H1 (cell line): ENCODE results near the gene CCDC183. TPM values are rescaled to one million over a fixed set of nuclear protein-coding genes. Genes with fewer than 3 reads are reported as not detected.

Source experiments
- CTCF ChIA-PET: fragments of 300-600 bp; sonication (Branson Sonifier 250); formaldehyde crosslinking; loops from one replicate; lab custom pipeline; 2021; ENCODE audit not compliant: partially characterized antibody; lab: Charles Lee
- POLR2A ChIA-PET: fragments of 300-600 bp; sonication (Branson Sonifier 250); formaldehyde crosslinking; loops from one replicate; lab custom pipeline; 2021; ENCODE audit warnings: inconsistent platforms; ENCODE audit not compliant: partially characterized antibody; lab: Charles Lee
- DNase-seq, 2 experiments: peaks; one replicate each; pipeline versions ENCODE4 v3.0.0 to v3.0.0-alpha.2; 2010 to 2022; ENCODE audit warnings: low spot score in 2 of 2, low read depth in 1 of 2, mixed read lengths in 1 of 2
- FAIRE-seq: peaks from 2 replicates; lab custom pipeline; 2011; peaks lifted over from hg19 to GRCh38; lab: Jason Lieb, UNC
- H2AFZ ChIP-seq: 2 replicates; pipeline ENCODE4 v1.8.1; 2012; ENCODE audit warnings: low read length, inconsistent platforms
- H2AK5ac ChIP-seq: 2 replicates; pipeline ENCODE4 v1.6.1; 2013; ENCODE audit warnings: low read depth, low read length
- H2BK120ac ChIP-seq: replicated peaks from 2 replicates; pipeline ENCODE3; 2013; ENCODE audit warnings: low read depth, low read length, inconsistent platforms
- H2BK12ac ChIP-seq: 2 replicates; pipeline ENCODE4 v1.6.1; 2013; ENCODE audit warnings: low read depth, low read length
- H2BK15ac ChIP-seq: 2 replicates; pipeline ENCODE4 v1.6.1; 2013; ENCODE audit warnings: low read length
- H2BK20ac ChIP-seq: 2 replicates; pipeline ENCODE4 v1.6.1; 2013; ENCODE audit warnings: low read length
- H2BK5ac ChIP-seq: 2 replicates; pipeline ENCODE4 v1.6.1; 2013; ENCODE audit warnings: low read depth, low read length
- H3K14ac ChIP-seq: 2 replicates; pipeline ENCODE4 v1.6.1; 2013; ENCODE audit warnings: inconsistent platforms; ENCODE audit not compliant: insufficient read length
- H3K18ac ChIP-seq: 2 replicates; pipeline ENCODE4 v1.6.1; 2013; ENCODE audit warnings: low read length; ENCODE audit errors: extremely low read depth
- H3K23ac ChIP-seq: 2 replicates; pipeline ENCODE4 v1.6.1; 2013; ENCODE audit warnings: inconsistent platforms; ENCODE audit not compliant: insufficient read length
- H3K23me2 ChIP-seq: 2 replicates; pipeline ENCODE4 v1.6.1; 2013; ENCODE audit warnings: low read depth, low read length
- H3K27ac ChIP-seq: 2 replicates; pipeline ENCODE4 v1.6.1; 2011; ENCODE audit warnings: low read depth, low read length, inconsistent platforms
- H3K27me3 ChIP-seq, 4 experiments: replicated peaks in 1 of 4; 1 replicate in 1 of 4; 2 replicates in 3 of 4; pipeline versions ENCODE4 v1.6.1 to v1.8.1; 2011 to 2013; ENCODE audit warnings: low read length in 3 of 4, mild to moderate bottlenecking in 3 of 4, inconsistent platforms in 2 of 4, mixed read lengths in 2 of 4, moderate library complexity in 1 of 4; ENCODE audit not compliant: control insufficient read depth in 3 of 4, insufficient read depth in 3 of 4; ENCODE audit errors: extremely low read depth in 1 of 4
- H3K36me3 ChIP-seq, 4 experiments: 2 replicates each; pipeline versions ENCODE4 v1.6.1 to v1.8.1; 2011 to 2013; ENCODE audit warnings: mild to moderate bottlenecking in 4 of 4, low read length in 3 of 4, moderate library complexity in 2 of 4, control low read depth in 1 of 4, inconsistent platforms in 1 of 4; ENCODE audit not compliant: insufficient read depth in 4 of 4, control insufficient read depth in 2 of 4
- H3K4ac ChIP-seq: replicated peaks from 2 replicates; pipeline ENCODE3; 2013; ENCODE audit warnings: low read length, low read depth, mixed read lengths, inconsistent platforms; ENCODE audit not compliant: insufficient read length
- H3K4me1 ChIP-seq, 4 experiments: replicated peaks in 1 of 4; 1 replicate in 1 of 4; 2 replicates in 3 of 4; pipeline versions ENCODE4 v1.6.1 to v1.8.1; 2011 to 2013; ENCODE audit warnings: low read length in 3 of 4, inconsistent platforms in 2 of 4, mixed read lengths in 1 of 4; ENCODE audit not compliant: insufficient read depth in 4 of 4, control insufficient read depth in 3 of 4
- H3K4me2 ChIP-seq, 2 experiments: 2 replicates each; pipeline versions ENCODE4 v1.6.1 to v1.8.1; 2011 to 2013; ENCODE audit warnings: low read depth in 2 of 2, low read length in 2 of 2, control low read depth in 1 of 2, inconsistent platforms in 1 of 2, mild to moderate bottlenecking in 1 of 2; ENCODE audit not compliant: insufficient read depth in 1 of 2
- H3K4me3 ChIP-seq, 4 experiments: fragments of 200-600, 300-600 bp in 1 of 4; sonication (generic), shearing (Covaris generic), sonication (Bioruptor Twin) in 1 of 4; 2 replicates each; pipeline versions ENCODE4 v1.5.1 to v1.8.1; 2011 to 2016; ENCODE audit warnings: low read length in 4 of 4, low read depth in 3 of 4, control low read depth in 2 of 4, inconsistent platforms in 2 of 4, mild to moderate bottlenecking in 2 of 4, mixed read lengths in 1 of 4, moderate library complexity in 1 of 4; ENCODE audit not compliant: insufficient read depth in 2 of 4; ENCODE audit errors: extremely low read depth in 1 of 4
- H3K56ac ChIP-seq: replicated peaks from 2 replicates; pipeline ENCODE3; 2013; ENCODE audit warnings: low read depth, mild to moderate bottlenecking, mixed read lengths, low read length, inconsistent platforms; ENCODE audit not compliant: insufficient read length
- H3K79me1 ChIP-seq: 2 replicates; pipeline ENCODE4 v1.6.1; 2013; ENCODE audit warnings: low read depth, low read length, control low read depth
- H3K79me2 ChIP-seq, 2 experiments: 2 replicates each; pipeline versions ENCODE4 v1.6.1 to v1.8.1; 2012 to 2013; ENCODE audit warnings: low read length in 2 of 2, mild to moderate bottlenecking in 2 of 2, inconsistent platforms in 1 of 2; ENCODE audit not compliant: insufficient read depth in 2 of 2, control insufficient read depth in 1 of 2
- H3K9ac ChIP-seq, 4 experiments: replicated peaks in 1 of 4; 1 replicate in 1 of 4; 2 replicates in 3 of 4; pipeline versions ENCODE4 v1.6.1 to v1.8.1; 2011 to 2013; ENCODE audit warnings: low read depth in 3 of 4, low read length in 3 of 4, control low read depth in 2 of 4, mild to moderate bottlenecking in 2 of 4, moderate library complexity in 2 of 4, inconsistent platforms in 1 of 4; ENCODE audit errors: extremely low read depth in 1 of 4
- H3K9me3 ChIP-seq, 2 experiments: 2 replicates each; pipeline versions ENCODE4 v1.6.1 to v1.8.1; 2012 to 2013; ENCODE audit warnings: mild to moderate bottlenecking in 2 of 2, moderate library complexity in 2 of 2, control low read depth in 1 of 2, inconsistent platforms in 1 of 2, low read depth in 1 of 2, low read length in 1 of 2, mixed read lengths in 1 of 2; ENCODE audit not compliant: insufficient read depth in 2 of 2
- H4K20me1 ChIP-seq, 2 experiments: replicated peaks in 1 of 2; 2 replicates each; pipeline versions ENCODE3 to v1.8.1; 2011 to 2013; ENCODE audit warnings: inconsistent platforms in 2 of 2, low read length in 2 of 2, mild to moderate bottlenecking in 1 of 2; ENCODE audit not compliant: insufficient read depth in 2 of 2, control insufficient read depth in 1 of 2
- H4K5ac ChIP-seq: 2 replicates; pipeline ENCODE4 v1.6.1; 2013; ENCODE audit warnings: low read length, low read depth, mixed read lengths, inconsistent platforms; ENCODE audit not compliant: insufficient read length
- H4K8ac ChIP-seq: 2 replicates; pipeline ENCODE4 v1.8.0; 2013; ENCODE audit warnings: mild to moderate bottlenecking, moderate library complexity, low read length, inconsistent platforms; ENCODE audit not compliant: insufficient read depth; ENCODE audit errors: extremely low read depth
- H4K91ac ChIP-seq: replicated peaks from 2 replicates; pipeline ENCODE3; 2013; ENCODE audit warnings: low read length, mixed read lengths, inconsistent platforms; ENCODE audit not compliant: insufficient read length
- BCL11A ChIP-seq, 2 experiments: IDR thresholded peaks; one replicate each; pipeline ENCODE4 v1.6.1; 2011; ENCODE audit warnings: low read depth in 2 of 2, low read length in 2 of 2, mild to moderate bottlenecking in 2 of 2
- BRCA1 ChIP-seq: IDR thresholded peaks from 2 replicates; pipeline ENCODE4 v1.6.1; 2012; ENCODE audit warnings: low read depth, low read length, improper control_type of control experiment
- CBX8 ChIP-seq: fragments of 300-800, 300-1000 bp; sonication (generic); IDR thresholded peaks from 2 replicates; pipeline ENCODE4 v1.7.1; 2016; ENCODE audit warnings: low read depth, low read length, borderline replicate concordance
- EP300 ChIP-seq, 2 experiments: IDR thresholded peaks; 1 replicate in 1 of 2; 2 replicates in 1 of 2; pipeline ENCODE4 v1.6.1; 2011 to 2012; ENCODE audit warnings: low read depth in 2 of 2, low read length in 2 of 2, mild to moderate bottlenecking in 2 of 2, borderline replicate concordance in 1 of 2, inconsistent platforms in 1 of 2, moderate library complexity in 1 of 2
- GABPA ChIP-seq: IDR thresholded peaks from 2 replicates; pipeline ENCODE4 v1.6.1; 2011; ENCODE audit warnings: mild to moderate bottlenecking, low read length, moderate library complexity, borderline replicate concordance; ENCODE audit not compliant: insufficient read depth
- KDM4A ChIP-seq: IDR thresholded peaks from one replicate; pipeline ENCODE4 v1.7.1; 2012; ENCODE audit warnings: low read depth, mild to moderate bottlenecking, moderate library complexity, low read length, inconsistent platforms; ENCODE audit not compliant: severe bottlenecking
- KDM5A ChIP-seq: fragments of 200-600 bp; IDR thresholded peaks from 2 replicates; pipeline ENCODE4 v1.7.1; 2012; ENCODE audit warnings: mild to moderate bottlenecking, low read length, inconsistent platforms, mixed read lengths
- NRF1 ChIP-seq: IDR thresholded peaks from 2 replicates; pipeline ENCODE4 v1.6.1; 2011; ENCODE audit warnings: mild to moderate bottlenecking, low read depth, low read length, improper control_type of control experiment
- SIX5 ChIP-seq: IDR thresholded peaks from 2 replicates; pipeline ENCODE4 v1.6.1; 2011; ENCODE audit warnings: mild to moderate bottlenecking, low read depth, low read length
- TAF1 ChIP-seq: IDR thresholded peaks from 2 replicates; pipeline ENCODE4 v1.6.1; 2011; ENCODE audit warnings: mild to moderate bottlenecking, low read depth, low read length
- WGBS, 2 experiments: shearing (Covaris generic) in 1 of 2; methylation state at CpG; one replicate each; pipeline versions ENCODE4 v1.1.6 to v1.1.7; 2013 to 2015; ENCODE audit warnings: low lambda C conversion rate in 2 of 2, mixed read lengths in 2 of 2, inconsistent platforms in 1 of 2, low coverage in 1 of 2, missing lambda C conversion rate in 1 of 2; ENCODE audit not compliant: insufficient replicate concordance in 2 of 2, insufficient coverage in 1 of 2, insufficient read length in 1 of 2; ENCODE audit errors: extremely low coverage in 1 of 2, missing lambda C conversion rate in 1 of 2; 5-methylcytosine and 5-hydroxymethylcytosine counted together
- polyA plus RNA-seq, 7 experiments: library from polyadenylated mRNA; depleted of rRNA in 3 of 7; stranded (reverse) in 5 of 7; unstranded in 2 of 7; fragments of >200 nt in 5 of 7; fragments of 200-250 nt in 2 of 7; gene quantifications; 1 replicate in 5 of 7; 2 replicates in 1 of 7; 4 replicates in 1 of 7; pipeline versions ENCODE4 v1.2.1 to v1.2.3, GENCODE V29; 2011 to 2013; ENCODE audit warnings: missing spikeins in 2 of 7, mixed read lengths in 2 of 7
- total RNA-seq: library from RNA; stranded (reverse); fragmentation: NEBNext Ultra II Directional; extraction: Animal tissue kit (Norgen Biotek cat#: 25700); gene quantifications from 2 replicates; pipeline ENCODE4 v1.2.1, GENCODE V29; 2021
- TF ChIP-seq, protein P1 (sequence below): IDR thresholded peaks from 2 replicates; pipeline ENCODE4 v1.6.1; 2011; ENCODE audit warnings: low read length, improper control_type of control experiment

Gene CCDC183
- total and polyA plus RNA-seq, 2 of the 8 experiments (the other 6 are each of a cell fraction or from before 2014, with no cell fraction given) = 0.51 to 1.6 TPM

- Histone ChIP-seq H3K4me2 (no peak overlapping the region), H4K5ac (no peak overlapping the region), H4K91ac (no peak overlapping the region), H3K23ac (no peak overlapping the region), H3K56ac (no peak overlapping the region), H3K14ac (no peak overlapping the region), H3K18ac (no peak overlapping the region), H2BK15ac (no peak overlapping the region), H3K36me3 (peaks cover 0 to 3% (median 0%) of the 10 kb centered on the region in 4 experiments; a peak in 2 of 8 replicates), H2AK5ac (no peak overlapping the region), H3K4me3 (no peak overlapping the region), H3K4ac (no peak overlapping the region), H4K20me1 (peaks cover under 1 to 7% of the 10 kb centered on the region in 2 experiments), H2BK120ac (no peak overlapping the region), H2BK20ac (no peak overlapping the region), H3K79me1 (no peaks in the 10 kb centered on the region), H3K27me3 (peaks cover 0 to 19% (median 9%) of the 10 kb centered on the region in 4 experiments; a peak in 5 of 7 replicates), H4K8ac (no peak overlapping the region), H2BK5ac (no peak overlapping the region), H2AFZ (no peak overlapping the region), H3K27ac (no peak overlapping the region), H3K23me2 (peaks cover 21% of the 10 kb centered on the region; the same call in 1 of the 2 replicates), H3K9ac (no peak overlapping the region), H3K79me2 (peaks cover 4 to 14% of the 10 kb centered on the region in 2 experiments), H3K4me1 (peaks cover 0 to 18% (median 11%) of the 10 kb centered on the region in 4 experiments; a peak in 6 of 7 replicates), H3K9me3 (no peaks in the 10 kb centered on the region), H2BK12ac (no peak overlapping the region)
- CTCF ChIA-PET = interaction anchor here (0.5 to 5.2 kb wide), 9 partner anchors 25 to 266 kb away, joined by 3 to 35 read pairs (median 4); partner anchors contain the start of genes AJM1 and SAPCD2
- DNase-seq (no peak), FAIRE-seq (no peak)
- 89% methylated on average over 20 of the region's 20 CpGs; no CpG with 5 or more reads in 1 of the 2 experiments for WGBS, 2 experiments
- POLR2A ChIA-PET = interaction anchor here (1.1 to 7.8 kb wide), 3 partner anchors 8 to 37 kb away, joined by 3 to 96 read pairs (median 3); partner anchors contain the start of gene AJM1
- TF ChIP-seq GABPA (no peak), KDM5A (no peak), BCL11A (IDR thresholded peaks at IDR 0.05; ENCODE audit: low read depth in 2 of 2, low read length in 2 of 2) (no peak), KDM4A (no peak), EP300 (IDR thresholded peaks at IDR 0.05; ENCODE audit: borderline replicate concordance in 1 of 2, low read depth in 2 of 2, low read length in 2 of 2) (no peak), NRF1 (no peak), TAF1 (no peak), CBX8 (no peak), BRCA1 (no peak), SIX5 (no peak)
- TF ChIP-seq, protein P1, sequence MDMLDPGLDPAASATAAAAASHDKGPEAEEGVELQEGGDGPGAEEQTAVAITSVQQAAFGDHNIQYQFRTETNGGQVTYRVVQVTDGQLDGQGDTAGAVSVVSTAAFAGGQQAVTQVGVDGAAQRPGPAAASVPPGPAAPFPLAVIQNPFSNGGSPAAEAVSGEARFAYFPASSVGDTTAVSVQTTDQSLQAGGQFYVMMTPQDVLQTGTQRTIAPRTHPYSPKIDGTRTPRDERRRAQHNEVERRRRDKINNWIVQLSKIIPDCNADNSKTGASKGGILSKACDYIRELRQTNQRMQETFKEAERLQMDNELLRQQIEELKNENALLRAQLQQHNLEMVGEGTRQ = no peak
These were observed 8.5 kb downstream of the CCDC183 start for GRCh38 chr9:136804509-136805206.
